Measurements from ENCODE around the gene TAS2R40. TPM values are rescaled to one million over a fixed set of nuclear protein-coding genes. Genes with fewer than 3 reads are reported as not detected.
"Not testable (repeated sequence)": the region's sequence is repeated elsewhere in the genome, so short reads cannot be mapped to it uniquely, and the experiment has no call there.

TAS2R40 gene
- not detected for total RNA-seq

DNA sequence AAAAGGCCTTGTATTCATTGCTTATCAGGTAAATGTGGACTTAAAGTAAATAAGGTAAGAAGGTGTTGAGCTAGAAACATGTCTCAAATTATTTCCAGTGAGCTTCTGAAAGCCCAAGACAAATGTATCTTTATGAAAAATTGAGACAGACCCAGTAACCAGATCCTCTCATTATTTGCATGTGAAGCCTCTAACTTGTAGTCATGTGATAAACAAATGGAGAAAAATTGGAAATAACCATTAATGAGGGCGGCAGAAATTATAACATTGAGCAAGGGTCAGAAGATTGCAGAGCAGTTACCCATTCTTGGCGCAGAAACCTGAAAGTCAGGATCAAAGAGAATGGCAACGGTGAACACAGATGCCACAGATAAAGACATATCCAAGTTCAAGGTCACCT lies at the start of gene TAS2R40:
Gene TAS2R40 (plus strand): TSS at position 301 of the 400 bp plus-strand sequence. CDS start 42 bp downstream, at position 343.
- no peak for DNase-seq

DNA sequence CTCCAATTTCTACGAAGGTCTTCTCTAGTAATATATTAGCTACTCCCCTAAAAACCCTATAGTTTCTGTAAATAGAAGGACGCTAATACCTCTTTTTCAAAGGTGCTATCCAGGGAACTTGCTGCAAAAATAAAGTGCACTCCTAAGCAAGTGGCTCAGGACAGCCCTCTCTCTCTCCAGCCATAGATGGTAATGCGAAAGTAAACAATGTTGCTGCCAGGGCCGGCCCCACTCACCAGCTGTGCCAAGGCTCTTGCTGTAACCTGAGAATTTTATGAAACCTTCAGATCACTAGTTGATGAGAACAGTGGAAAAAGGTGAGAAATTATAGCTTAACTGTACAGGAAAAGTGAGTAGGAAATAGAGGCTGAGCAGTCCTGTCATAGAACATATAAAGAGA lies 49.5 kb upstream of the TAS2R40 start:
- DNase-seq, result no peak

- DNase-seq, result no peak
Measured at GRCh38 chr7:143176128-143176527, 45.7 kb upstream of the TAS2R40 start.

- DNase-seq, result no peak
Measured at GRCh38 chr7:143177374-143178119, 44.3 kb upstream of the TAS2R40 start.

DNA sequence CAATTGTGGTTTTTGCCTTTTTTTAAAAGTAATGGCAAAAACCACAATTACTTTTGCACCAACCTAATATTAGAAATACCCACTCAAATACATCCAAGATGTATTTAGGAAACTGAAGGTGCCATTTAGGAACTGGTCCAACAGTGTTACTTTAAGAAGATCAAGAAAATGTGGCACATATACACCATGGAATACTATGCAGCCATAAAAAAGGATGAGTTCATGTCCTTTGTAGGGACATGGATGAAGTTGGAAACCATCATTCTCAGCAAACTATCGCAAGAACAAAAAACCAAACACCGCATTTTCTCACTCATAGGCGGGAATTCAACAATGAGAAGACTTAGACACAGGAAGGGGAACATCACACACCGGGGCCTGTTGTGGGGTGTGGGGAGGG lies 41.1 kb upstream of the TAS2R40 start:
- not testable (repeated sequence) for DNase-seq

- no peak for DNase-seq
Measured at GRCh38 chr7:143181349-143181748, 40.5 kb upstream of the TAS2R40 start.

DNA sequence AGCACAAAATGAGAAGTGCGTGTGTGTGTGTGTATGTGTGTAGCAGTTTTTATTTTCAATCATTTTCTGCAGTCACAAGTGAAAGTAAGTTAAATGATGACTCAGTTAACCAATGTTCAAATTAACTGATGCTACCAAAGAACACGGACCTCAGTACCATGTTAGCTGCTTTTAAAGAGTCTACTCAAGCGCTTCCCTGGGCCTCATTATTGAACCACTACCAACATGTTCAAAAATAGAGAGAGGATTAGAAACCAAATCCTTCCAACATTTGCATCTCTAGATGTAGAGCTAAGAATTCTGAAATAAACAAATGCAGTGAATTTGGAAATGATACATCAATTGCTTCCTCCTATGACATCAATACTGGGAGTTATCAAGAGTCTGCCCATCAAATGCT lies 38.8 kb upstream of the TAS2R40 start, which contains the start of gene TAS2R39:
Gene TAS2R39 (plus strand): TSS at position 396 of the 400 bp plus-strand sequence. CDS start 0 bp downstream, at position 396.
- DNase-seq, result no peak

DNA sequence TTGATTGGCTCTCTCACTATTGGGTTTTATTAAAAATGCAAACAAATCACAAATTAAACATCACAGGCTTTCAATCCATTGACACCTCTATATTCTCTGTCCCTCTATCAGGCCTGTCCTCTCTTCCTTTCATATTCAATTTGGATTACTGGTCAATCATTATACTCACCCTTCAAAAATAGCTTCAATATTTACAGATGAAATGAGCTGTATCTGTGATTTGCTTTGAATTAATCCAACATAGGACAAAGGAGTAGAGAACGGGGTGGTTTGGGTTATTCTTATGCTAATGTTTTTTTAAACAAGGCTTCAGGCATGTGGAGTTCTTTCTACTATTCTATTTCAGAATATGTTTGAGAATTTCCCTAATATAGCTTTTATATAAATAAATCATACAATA lies 36.3 kb upstream of the TAS2R40 start:
- DNase-seq, result no peak

- DNase-seq, result no peak
Measured at GRCh38 chr7:143188994-143189393, 32.8 kb upstream of the TAS2R40 start.

GRCh38 chr7:143193880-143194279 lies 28.0 kb upstream of the TAS2R40 start:
- DNase-seq, result no peak

DNA sequence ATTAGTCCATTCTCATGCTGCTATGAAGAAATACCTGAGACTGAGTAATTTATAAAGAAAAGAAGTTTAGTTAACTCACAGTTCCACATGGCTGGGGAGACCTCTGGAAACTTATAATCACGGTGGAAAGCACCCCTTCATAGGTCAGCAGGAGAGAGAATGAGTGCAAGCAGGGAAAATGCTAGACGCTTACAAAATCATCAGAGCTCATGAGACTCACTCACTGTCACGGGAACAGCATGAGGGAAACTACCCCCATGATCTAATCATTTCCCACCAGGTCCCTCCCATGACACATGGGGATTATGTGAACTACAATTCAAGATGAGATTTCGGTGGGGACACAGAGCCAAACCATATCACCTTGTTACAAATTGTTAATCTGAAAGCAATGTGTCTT lies 22.8 kb upstream of the TAS2R40 start:
- DNase-seq, result no peak

- no peak for DNase-seq
Measured at GRCh38 chr7:143202161-143202560, 19.7 kb upstream of the TAS2R40 start.

DNA sequence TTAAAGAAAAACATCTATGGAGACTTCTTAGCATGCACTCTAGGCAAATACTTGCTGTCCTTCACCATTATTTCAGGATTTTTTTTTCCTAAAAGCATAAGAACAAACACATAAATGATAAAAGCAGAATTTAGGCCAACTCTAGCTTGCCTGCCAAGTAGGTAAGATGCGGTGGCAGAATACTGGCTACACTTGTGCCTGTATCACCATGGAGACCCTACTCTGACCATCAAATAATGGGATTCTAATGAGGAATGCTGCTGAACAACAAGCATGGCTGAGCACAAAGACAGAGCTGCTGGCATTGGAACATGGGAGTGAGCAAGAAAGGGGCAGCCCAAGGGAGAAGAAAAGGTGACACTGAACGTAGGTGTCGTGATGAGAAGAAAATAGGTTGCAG lies 18.5 kb upstream of the TAS2R40 start:
- no peak for DNase-seq

GRCh38 chr7:143205560-143206293 lies 16.1 kb upstream of the TAS2R40 start:
- DNase-seq, result no peak

DNA sequence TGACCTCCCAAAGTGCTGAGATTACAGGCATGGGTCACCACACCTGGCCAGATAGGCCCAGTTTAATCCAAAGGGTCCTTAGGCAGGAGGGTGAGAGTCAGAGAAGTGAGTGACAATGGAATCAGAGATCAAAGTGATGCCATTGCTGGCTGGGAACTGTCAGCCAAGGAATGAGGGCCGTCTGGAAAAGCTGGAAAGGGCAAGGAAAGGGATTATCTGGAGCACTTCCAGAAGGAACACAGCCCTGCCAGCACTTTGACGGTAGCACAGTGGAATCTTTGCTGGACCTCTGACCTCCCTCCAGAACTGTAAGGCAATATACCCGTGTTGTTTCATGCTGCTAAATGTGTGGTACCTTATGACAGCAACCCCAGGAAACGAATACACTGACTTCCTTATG lies 11.3 kb upstream of the TAS2R40 start:
- DNase-seq, result no peak

- DNase-seq, result not testable (repeated sequence)
Measured at GRCh38 chr7:143213478-143213877, 8.4 kb upstream of the TAS2R40 start.

- peak; percentile 85 for DNase-seq
Measured at GRCh38 chr7:143214789-143215679, 6.8 kb upstream of the TAS2R40 start.

GRCh38 chr7:143216151-143216550 lies 5.7 kb upstream of the TAS2R40 start:
- no peak for DNase-seq

DNA sequence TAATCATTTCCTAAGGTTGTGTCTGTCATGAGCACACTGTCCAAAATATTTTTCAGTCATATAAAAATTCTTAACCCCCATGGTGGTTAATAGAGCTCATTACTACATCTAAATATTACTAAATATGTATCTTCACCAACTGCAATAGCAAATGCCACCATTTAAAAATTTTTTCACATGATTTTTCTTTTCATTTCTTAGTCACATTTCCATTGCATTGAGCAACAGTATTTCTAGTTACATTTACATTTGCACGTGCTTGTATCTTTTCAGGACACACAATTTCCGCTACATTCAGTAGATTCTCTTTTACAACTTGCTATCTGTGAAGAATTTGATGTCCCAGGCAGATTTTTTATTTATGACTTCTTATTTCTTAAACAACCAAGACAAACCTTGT lies 5.2 kb upstream of the TAS2R40 start:
- DNase-seq, result no peak

GRCh38 chr7:143217806-143218205 lies 4.0 kb upstream of the TAS2R40 start:
- DNase-seq, result no peak

DNA sequence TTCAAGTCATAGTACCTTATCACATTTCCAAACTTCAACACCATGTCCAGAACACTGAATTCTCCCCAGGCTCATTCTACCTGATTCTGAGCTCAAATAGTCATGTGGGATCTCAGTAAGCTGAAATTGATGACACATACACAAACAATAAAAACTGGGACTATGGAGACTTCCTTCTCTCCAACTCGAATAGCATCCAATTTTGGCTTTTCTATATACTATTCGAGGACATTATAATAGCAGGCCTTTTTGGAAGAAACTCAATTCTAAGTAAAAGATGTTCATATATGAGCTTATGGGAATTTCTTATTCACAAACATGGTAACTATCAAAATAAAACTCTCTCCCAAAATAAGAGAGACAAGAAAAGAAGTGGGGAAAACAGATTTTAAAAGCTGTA lies 551 bp upstream of the TAS2R40 start:
- no peak for DNase-seq

DNA sequence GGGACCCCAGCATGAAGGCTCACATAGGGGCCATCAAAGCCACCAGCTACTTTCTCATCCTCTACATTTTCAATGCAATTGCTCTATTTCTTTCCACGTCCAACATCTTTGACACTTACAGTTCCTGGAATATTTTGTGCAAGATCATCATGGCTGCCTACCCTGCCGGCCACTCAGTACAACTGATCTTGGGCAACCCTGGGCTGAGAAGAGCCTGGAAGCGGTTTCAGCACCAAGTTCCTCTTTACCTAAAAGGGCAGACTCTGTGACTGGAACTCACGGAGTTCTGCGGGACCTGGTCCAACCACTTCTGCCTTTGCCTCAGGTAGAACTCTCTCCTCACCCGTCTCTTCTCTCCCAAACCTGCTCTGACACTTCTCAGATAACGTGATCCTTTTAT lies 945 bp downstream of the TAS2R40 start:
- DNase-seq, result no peak

GRCh38 chr7:143223784-143224183 lies 1.9 kb downstream of the TAS2R40 start:
- DNase-seq, result no peak
